Osteocyte (in vitro differentiated cells): Measurements from ENCODE around the gene PTP4A1. TPM values are rescaled to one million over a fixed set of nuclear protein-coding genes. Genes with fewer than 3 reads are reported as not detected.

ENCODE experiments used
- DNase-seq: peaks from one replicate; pipeline ENCODE4 v3.0.0; 2021; ENCODE audit warnings: mixed read lengths; ENCODE audit not compliant: unreplicated experiment; ENCODE audit errors: extremely low spot score
- H3K27ac Mint-ChIP-seq: one replicate; pipeline ENCODE4 v1.8.0; 2021; ENCODE audit warnings: mild to moderate bottlenecking, mixed read lengths; ENCODE audit not compliant: unreplicated experiment
- H3K27me3 Mint-ChIP-seq: one replicate; pipeline ENCODE4 v1.8.0; 2021; ENCODE audit warnings: mixed read lengths; ENCODE audit not compliant: unreplicated experiment
- H3K36me3 Mint-ChIP-seq: one replicate; pipeline ENCODE4 v1.8.0; 2021; ENCODE audit warnings: mixed read lengths; ENCODE audit not compliant: unreplicated experiment
- H3K4me1 Mint-ChIP-seq: one replicate; pipeline ENCODE4 v1.8.0; 2021; ENCODE audit warnings: mixed read lengths; ENCODE audit not compliant: unreplicated experiment
- H3K4me3 Mint-ChIP-seq: one replicate; pipeline ENCODE4 v1.8.0; 2021; ENCODE audit warnings: mild to moderate bottlenecking, moderate library complexity, mixed read lengths; ENCODE audit not compliant: unreplicated experiment
- H3K9me3 Mint-ChIP-seq: one replicate; pipeline ENCODE4 v1.8.0; 2021; ENCODE audit warnings: mixed read lengths; ENCODE audit not compliant: unreplicated experiment
- total RNA-seq: library from RNA; stranded (reverse); gene quantifications from 2 replicates; pipeline ENCODE4 v1.2.1, GENCODE V29; 2021
- TF ChIP-seq, protein P1 (sequence below): fragments of 200-600 bp; sonication (generic); IDR thresholded peaks from 2 replicates; pipeline ENCODE4 v1.5.0; 2021; ENCODE audit warnings: antibody characterized with exemption, mild to moderate bottlenecking, moderate library complexity

Gene PTP4A1
- total RNA-seq, 1 donor from 2014 or later: 62.4 TPM

DNA sequence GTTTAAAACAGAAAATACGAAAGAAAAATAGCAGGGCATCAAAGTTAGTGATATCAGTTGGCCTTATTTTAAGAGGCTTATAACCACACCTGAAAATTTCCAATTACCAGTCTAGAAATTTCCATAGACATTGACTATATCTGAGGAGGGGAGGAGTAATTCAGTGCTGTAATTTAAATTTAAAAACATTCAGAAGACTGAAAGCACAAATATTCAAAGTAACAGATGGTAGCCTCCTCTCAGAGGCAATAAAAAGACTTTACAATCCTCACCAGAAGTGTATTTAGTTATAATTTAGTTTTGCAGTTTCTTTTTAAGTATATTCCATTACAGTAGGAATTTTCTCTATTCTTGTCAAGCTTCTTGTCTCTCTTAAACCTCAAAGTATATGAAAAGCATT, 18.4 kb upstream of the PTP4A1 start:
- H3K4me3 Mint-ChIP-seq: no peak overlapping the region
- H3K36me3 Mint-ChIP-seq: no peaks in the 10 kb centered on the region
- TF ChIP-seq, protein P1, sequence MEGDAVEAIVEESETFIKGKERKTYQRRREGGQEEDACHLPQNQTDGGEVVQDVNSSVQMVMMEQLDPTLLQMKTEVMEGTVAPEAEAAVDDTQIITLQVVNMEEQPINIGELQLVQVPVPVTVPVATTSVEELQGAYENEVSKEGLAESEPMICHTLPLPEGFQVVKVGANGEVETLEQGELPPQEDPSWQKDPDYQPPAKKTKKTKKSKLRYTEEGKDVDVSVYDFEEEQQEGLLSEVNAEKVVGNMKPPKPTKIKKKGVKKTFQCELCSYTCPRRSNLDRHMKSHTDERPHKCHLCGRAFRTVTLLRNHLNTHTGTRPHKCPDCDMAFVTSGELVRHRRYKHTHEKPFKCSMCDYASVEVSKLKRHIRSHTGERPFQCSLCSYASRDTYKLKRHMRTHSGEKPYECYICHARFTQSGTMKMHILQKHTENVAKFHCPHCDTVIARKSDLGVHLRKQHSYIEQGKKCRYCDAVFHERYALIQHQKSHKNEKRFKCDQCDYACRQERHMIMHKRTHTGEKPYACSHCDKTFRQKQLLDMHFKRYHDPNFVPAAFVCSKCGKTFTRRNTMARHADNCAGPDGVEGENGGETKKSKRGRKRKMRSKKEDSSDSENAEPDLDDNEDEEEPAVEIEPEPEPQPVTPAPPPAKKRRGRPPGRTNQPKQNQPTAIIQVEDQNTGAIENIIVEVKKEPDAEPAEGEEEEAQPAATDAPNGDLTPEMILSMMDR: no peak
- DNase-seq: no peak
- no peak overlapping the region for H3K27ac Mint-ChIP-seq
- no peaks in the 10 kb centered on the region for H3K4me1 Mint-ChIP-seq
- peaks cover 4% of the 10 kb centered on the region for H3K9me3 Mint-ChIP-seq
- peaks cover 17% of the 10 kb centered on the region for H3K27me3 Mint-ChIP-seq

DNA sequence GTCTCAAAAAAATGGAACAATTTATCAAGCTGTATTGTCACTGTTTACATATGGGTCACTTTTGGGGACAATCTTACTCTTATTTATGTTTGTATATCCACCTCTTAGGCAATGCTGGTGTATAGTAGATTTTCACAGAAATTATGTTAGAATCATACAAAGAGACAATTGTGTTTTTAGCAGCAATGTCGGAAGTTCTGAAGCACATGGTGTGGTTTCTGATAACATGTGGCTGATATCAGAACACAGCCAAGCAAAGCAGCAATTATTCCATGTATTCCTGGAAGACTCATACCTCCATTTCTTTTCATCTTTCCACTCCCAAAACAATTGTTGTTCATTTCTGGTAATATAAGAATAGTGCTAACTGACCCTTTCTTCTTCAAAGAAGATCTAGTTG, 17.5 kb upstream of the PTP4A1 start:
- TF ChIP-seq, protein P1: no peak
- H3K27me3 Mint-ChIP-seq: peaks cover 17% of the 10 kb centered on the region
- H3K4me1 Mint-ChIP-seq: no peaks in the 10 kb centered on the region
- H3K4me3 Mint-ChIP-seq: no peak overlapping the region
- no peaks in the 10 kb centered on the region for H3K36me3 Mint-ChIP-seq
- H3K9me3 Mint-ChIP-seq: peaks cover 4% of the 10 kb centered on the region
- no peak for DNase-seq
- H3K27ac Mint-ChIP-seq: no peak overlapping the region

DNA sequence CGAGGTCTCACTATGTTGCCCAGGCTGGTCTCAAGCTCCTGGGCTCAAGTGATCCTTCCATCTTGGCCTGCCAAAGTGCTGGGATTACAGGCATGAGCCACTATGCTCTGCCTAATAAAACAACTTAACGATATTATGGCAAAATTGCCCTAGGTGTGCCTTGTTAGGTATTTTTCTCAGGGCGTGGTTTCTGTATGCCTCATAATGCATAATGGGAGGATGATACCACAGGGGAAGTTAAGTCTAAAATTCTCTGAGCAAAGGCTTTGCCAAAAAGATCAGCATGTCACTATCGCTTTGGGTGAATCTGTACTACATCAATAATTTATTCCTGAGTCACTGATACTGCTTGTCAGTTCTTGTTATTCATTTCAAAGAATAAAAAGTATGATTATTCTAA, 15.9 kb upstream of the PTP4A1 start:
- peaks cover 4% of the 10 kb centered on the region for H3K9me3 Mint-ChIP-seq
- peaks cover 17% of the 10 kb centered on the region for H3K27me3 Mint-ChIP-seq
- H3K36me3 Mint-ChIP-seq: no peaks in the 10 kb centered on the region
- no peak overlapping the region for H3K27ac Mint-ChIP-seq
- no peak for DNase-seq
- H3K4me3 Mint-ChIP-seq: no peak overlapping the region
- peaks cover 8% of the 10 kb centered on the region for H3K4me1 Mint-ChIP-seq
- TF ChIP-seq, protein P1: no peak

DNA sequence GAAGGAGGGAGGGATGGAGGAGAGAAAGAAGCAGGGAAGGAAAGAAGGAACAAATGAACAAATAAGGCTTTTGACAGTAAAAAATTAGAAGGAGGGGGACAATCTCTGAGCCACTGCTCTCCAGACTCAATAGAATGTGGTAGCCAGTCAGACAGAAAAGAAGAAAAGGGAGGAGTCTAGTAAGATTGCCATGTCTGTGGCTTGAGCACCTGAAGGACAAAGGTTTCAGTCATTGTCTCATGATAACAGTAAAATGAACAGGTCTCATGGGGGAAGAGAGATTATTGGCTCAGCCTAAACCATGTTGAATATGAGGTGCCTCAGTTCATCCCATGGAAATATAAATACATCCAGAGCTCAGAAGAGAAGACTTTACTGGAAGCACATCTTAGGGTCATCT, 14.0 kb upstream of the PTP4A1 start:
- TF ChIP-seq, protein P1: no peak
- Mint-ChIP-seq H3K9me3 (peaks cover 4% of the 10 kb centered on the region), H3K4me1 (peaks cover 9% of the 10 kb centered on the region), H3K27me3 (peaks cover 16% of the 10 kb centered on the region), H3K4me3 (no peak overlapping the region), H3K27ac (no peak overlapping the region), H3K36me3 (no peaks in the 10 kb centered on the region)
- no peak for DNase-seq

DNA sequence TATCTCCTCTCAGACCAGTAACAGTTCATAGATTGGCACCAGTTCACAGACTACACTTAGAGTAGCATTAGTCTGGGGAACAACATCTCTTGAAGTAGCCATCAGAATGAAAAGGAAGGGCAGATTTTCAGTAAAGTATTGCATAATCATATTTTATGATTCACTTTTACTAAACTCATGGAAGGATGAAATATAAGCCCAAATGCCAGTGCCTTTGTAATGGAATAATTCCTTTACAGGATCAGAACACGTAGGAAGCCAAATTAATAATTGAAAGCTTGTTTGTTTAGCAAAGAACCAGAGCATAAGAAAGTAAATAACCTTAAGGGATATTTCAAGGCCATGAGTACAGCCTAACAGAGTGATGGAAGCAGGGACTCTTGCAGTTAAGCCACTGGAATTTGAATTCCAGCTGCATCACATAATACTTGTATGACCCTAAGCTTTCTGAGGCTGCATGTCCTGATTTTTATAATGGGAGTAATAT, 11.4 kb upstream of the PTP4A1 start:
- TF ChIP-seq, protein P1: no peak
- H3K27ac Mint-ChIP-seq: peak overlapping the region; percentile 68
- H3K4me3 Mint-ChIP-seq: no peak overlapping the region
- H3K27me3 Mint-ChIP-seq: peaks cover 9% of the 10 kb centered on the region
- no peaks in the 10 kb centered on the region for H3K36me3 Mint-ChIP-seq
- DNase-seq: no peak
- no peaks in the 10 kb centered on the region for H3K9me3 Mint-ChIP-seq
- H3K4me1 Mint-ChIP-seq: peaks cover 16% of the 10 kb centered on the region
